Spinal cord (tissue), 10 donors: Measurements from ENCODE around the gene ATAD5. TPM values are rescaled to one million over a fixed set of nuclear protein-coding genes. Genes with fewer than 3 reads are reported as not detected.

Experiments
- DNase-seq, 6 donors: peaks; one replicate each; pipeline versions ENCODE4 v3.0.0 to v3.0.0-alpha.2; 2013 to 2015; ENCODE audit warnings: low spot score in 6 of 6, low read depth in 4 of 6
- H3K27ac ChIP-seq: one replicate; pipeline ENCODE4 v1.5.1; 2013; ENCODE audit warnings: low read depth, low read length, control low read depth
- H3K27me3 ChIP-seq: one replicate; pipeline ENCODE4 v1.6.1; 2013; ENCODE audit warnings: low read length; ENCODE audit not compliant: control insufficient read depth, insufficient read depth
- H3K36me3 ChIP-seq: one replicate; pipeline ENCODE4 v1.6.1; 2013; ENCODE audit warnings: low read length; ENCODE audit not compliant: control insufficient read depth, insufficient read depth
- H3K4me1 ChIP-seq: one replicate; pipeline ENCODE4 v1.6.1; 2013; ENCODE audit warnings: low read length; ENCODE audit not compliant: control insufficient read depth, insufficient read depth
- H3K4me3 ChIP-seq: one replicate; pipeline ENCODE4 v1.5.1; 2013; ENCODE audit warnings: low read depth, low read length, control low read depth
- H3K9me3 ChIP-seq: one replicate; pipeline ENCODE4 v1.6.1; 2013; ENCODE audit warnings: low read length; ENCODE audit not compliant: control insufficient read depth, insufficient read depth
- WGBS: methylation state at CpG from one replicate; pipeline ENCODE4 v1.1.5; 2013; ENCODE audit warnings: missing lambda C conversion rate; ENCODE audit not compliant: insufficient coverage; 5-methylcytosine and 5-hydroxymethylcytosine counted together
- long read RNA-seq, 4 donors: transcript quantifications; one replicate each; lab custom pipeline, GENCODE V29; 2026
- polyA plus RNA-seq, 2 donors: library from polyadenylated mRNA; unstranded; fragments of 120-200 nt; gene quantifications; one replicate each; pipeline ENCODE4 v1.2.1, GENCODE V29; 2013; ENCODE audit not compliant: insufficient read length in 2 of 2
- total RNA-seq, 2 donors: library from RNA; depleted of rRNA in 1 of 2; stranded (reverse); fragments of 120-200 nt in 1 of 2; fragments of >200 nt in 1 of 2; gene quantifications; one replicate each; pipeline versions ENCODE4 v1.2.3 to v1.2.4, GENCODE V29; 2013 to 2014
- donor health status: healthy.

ATAD5 gene
- total RNA-seq = 1 to 10 TPM; 4.1 to 5.4 TPM
- 1 to 10 TPM; 4.0 to 5.3 TPM for polyA plus RNA-seq
- long read RNA-seq, donor 1, partial matches to known transcripts = 0 of 5 reads
- long read RNA-seq, donor 1, other reads (novel, unspliced or antisense) = 5 of 5 reads
- long read RNA-seq, donor 2, partial matches to known transcripts = 6 of 6 reads
- long read RNA-seq, donor 2, other reads (novel, unspliced or antisense) = 0 of 6 reads
- long read RNA-seq, donor 3 = 0 reads
- long read RNA-seq, donor 4 = 0 reads

DNA sequence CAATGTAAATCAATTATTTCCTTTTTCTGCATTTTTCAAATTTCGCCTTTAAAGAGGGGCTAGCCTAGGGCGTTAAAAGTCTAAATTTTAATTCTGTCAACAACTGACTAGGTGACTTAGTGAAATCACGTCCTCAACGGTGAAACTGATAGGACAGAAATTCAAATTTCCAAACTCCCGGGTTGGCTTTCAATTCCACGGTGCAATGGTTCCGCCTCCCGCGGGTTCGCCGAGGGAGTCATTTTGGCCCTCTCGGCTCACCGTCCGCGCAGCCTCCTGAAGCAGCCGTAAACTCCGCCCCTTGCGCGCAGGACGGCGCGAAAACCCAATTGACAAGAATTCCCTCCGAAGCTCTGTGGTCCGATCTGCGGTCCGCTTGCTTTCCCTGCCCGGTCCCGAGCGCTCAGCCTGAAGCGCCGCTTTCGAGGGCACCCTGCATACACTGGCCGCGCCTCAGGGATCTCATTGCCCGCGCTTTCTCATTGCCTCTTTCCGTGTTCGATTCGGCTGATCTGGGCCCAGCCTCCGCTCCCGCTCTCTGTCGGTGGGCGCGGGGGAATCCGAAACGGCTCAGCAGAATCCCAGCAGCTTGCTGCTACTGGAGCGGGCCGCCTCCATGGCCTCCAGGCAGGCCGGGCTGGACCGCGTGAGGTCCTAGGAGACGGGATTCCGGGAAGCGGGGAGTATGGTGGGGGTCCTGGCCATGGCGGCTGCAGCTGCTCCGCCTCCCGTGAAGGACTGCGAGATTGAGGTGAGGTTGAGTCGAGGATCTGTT is at the start of gene ATAD5:
Gene ATAD5, plus strand, starts transcription at position 304 of the 775 bp plus-strand sequence. Its CDS starts 382 bp downstream, at position 686.
- Histone ChIP-seq H3K27ac (peak within 1 kb of the TSS; percentile 57), H3K4me3 (peak within 1 kb of the TSS; percentile 84), H3K36me3 (peaks cover 2% of the 10 kb centered on the region), H3K4me1 (peaks cover 9% of the 10 kb centered on the region), H3K9me3 (no peaks in the 10 kb centered on the region), H3K27me3 (no peaks in the 10 kb centered on the region)
- under 1% methylated on average over 57 of the region's 59 CpGs for WGBS
- DNase-seq = peak; percentile 80 to 98 (median 88)

DNA sequence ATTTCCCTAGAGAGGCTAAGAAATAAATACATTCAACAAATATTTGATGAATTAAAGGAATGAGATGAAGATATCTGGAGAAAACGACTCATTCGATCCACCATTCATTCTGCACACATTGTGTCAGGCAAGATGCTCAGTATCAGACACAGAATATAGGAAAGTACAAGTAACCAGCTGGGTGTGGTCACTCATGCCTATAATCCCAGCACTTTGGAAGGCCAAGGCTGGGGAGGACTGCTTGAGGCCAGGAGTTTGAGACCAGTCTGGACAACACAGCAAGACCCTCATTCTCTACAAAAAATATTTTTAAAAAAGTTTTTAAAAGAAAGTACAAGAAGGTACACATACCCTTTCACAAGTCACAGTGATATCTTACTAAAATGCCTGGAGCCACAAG is 49.6 kb upstream of the ATAD5 start:
- H3K4me3 ChIP-seq = no peak overlapping the region
- WGBS = no CpG with 5 or more reads among the region's 2 CpGs
- H3K27me3 ChIP-seq = no peaks in the 10 kb centered on the region
- no peaks in the 10 kb centered on the region for H3K4me1 ChIP-seq
- no peak for DNase-seq
- no peak overlapping the region for H3K27ac ChIP-seq
- no peaks in the 10 kb centered on the region for H3K9me3 ChIP-seq
- H3K36me3 ChIP-seq = peaks cover 31% of the 10 kb centered on the region

DNA sequence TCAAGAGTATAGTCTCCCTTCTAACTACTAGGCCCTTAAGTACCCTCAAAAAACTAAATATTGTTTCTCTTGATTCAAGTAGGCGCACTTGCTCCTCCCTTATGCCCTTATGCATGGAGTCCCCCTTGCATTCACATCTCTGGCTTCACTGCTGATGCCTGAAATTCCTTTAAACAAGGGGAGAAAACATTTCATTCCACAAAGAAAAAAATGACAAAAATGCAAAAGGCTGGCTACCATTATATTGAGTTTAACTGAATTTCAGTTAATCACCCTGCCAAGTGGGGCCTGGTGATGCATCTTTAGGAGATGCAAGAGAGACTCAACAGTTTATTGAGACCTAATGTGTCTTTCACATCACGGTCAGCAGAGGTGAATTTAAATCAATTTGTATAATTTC is 42.8 kb upstream of the ATAD5 start:
- H3K4me3 ChIP-seq = no peak overlapping the region
- peaks cover 51% of the 10 kb centered on the region for H3K36me3 ChIP-seq
- H3K27me3 ChIP-seq = no peaks in the 10 kb centered on the region
- 100% methylated on average over 1 of the region's 2 CpGs for WGBS
- H3K4me1 ChIP-seq = no peaks in the 10 kb centered on the region
- DNase-seq = no peak
- H3K9me3 ChIP-seq = no peaks in the 10 kb centered on the region
- no peak overlapping the region for H3K27ac ChIP-seq

DNA sequence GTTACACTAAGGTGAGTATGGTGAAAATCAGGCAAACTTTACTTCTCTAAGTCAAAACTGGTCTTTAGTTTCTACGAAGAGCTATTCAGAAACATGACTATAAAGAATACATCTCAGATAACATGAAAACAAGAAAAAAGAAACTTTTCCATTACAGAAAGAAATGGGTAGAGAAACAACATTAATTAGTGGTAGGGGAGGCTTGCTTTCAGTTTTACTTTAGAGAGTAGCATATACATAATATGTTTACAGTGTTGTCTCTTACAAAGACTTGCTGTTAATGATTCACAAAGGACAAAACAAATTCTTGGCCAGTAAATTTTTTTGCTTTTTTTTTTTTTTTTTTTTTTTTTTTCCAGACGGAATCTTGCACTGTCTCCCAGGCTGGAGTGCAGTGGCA is 41.5 kb upstream of the ATAD5 start:
- Histone ChIP-seq H3K36me3 (peaks cover 47% of the 10 kb centered on the region), H3K4me1 (no peaks in the 10 kb centered on the region), H3K4me3 (no peak overlapping the region), H3K27ac (no peak overlapping the region), H3K9me3 (no peaks in the 10 kb centered on the region), H3K27me3 (no peaks in the 10 kb centered on the region)
- DNase-seq = no peak
- WGBS = no CpG with 5 or more reads among the region's 2 CpGs

- WGBS = 87% methylated on average over 3 of the region's 9 CpGs
- H3K27ac ChIP-seq = no peak overlapping the region
- H3K9me3 ChIP-seq = no peaks in the 10 kb centered on the region
- peaks cover 37% of the 10 kb centered on the region for H3K36me3 ChIP-seq
- no peaks in the 10 kb centered on the region for H3K27me3 ChIP-seq
- DNase-seq = no peak
- no peak overlapping the region for H3K4me3 ChIP-seq
- H3K4me1 ChIP-seq = no peaks in the 10 kb centered on the region
Measured at GRCh38 chr17:30793282-30793977, 38.3 kb upstream of the ATAD5 start.

GRCh38 chr17:30794372-30794771 is 37.4 kb upstream of the ATAD5 start:
- Histone ChIP-seq H3K4me3 (no peak overlapping the region), H3K4me1 (no peaks in the 10 kb centered on the region), H3K27me3 (no peaks in the 10 kb centered on the region), H3K36me3 (peaks cover 38% of the 10 kb centered on the region), H3K9me3 (no peaks in the 10 kb centered on the region), H3K27ac (no peak overlapping the region)
- 100% methylated on average over 1 of the region's 5 CpGs for WGBS
- DNase-seq = no peak

GRCh38 chr17:30796016-30796415 is 35.8 kb upstream of the ATAD5 start:
- peaks cover 34% of the 10 kb centered on the region for H3K36me3 ChIP-seq
- DNase-seq = no peak
- H3K4me3 ChIP-seq = no peak overlapping the region
- H3K27me3 ChIP-seq = no peaks in the 10 kb centered on the region
- no peak overlapping the region for H3K27ac ChIP-seq
- H3K9me3 ChIP-seq = no peaks in the 10 kb centered on the region
- WGBS = no CpG with 5 or more reads among the region's 4 CpGs
- no peaks in the 10 kb centered on the region for H3K4me1 ChIP-seq

GRCh38 chr17:30801671-30802070 is 30.1 kb upstream of the ATAD5 start:
- H3K27ac ChIP-seq = no peak overlapping the region
- H3K9me3 ChIP-seq = no peaks in the 10 kb centered on the region
- 100% methylated on average over 1 of the region's 1 CpG for WGBS
- no peaks in the 10 kb centered on the region for H3K4me1 ChIP-seq
- DNase-seq = no peak
- no peak overlapping the region for H3K4me3 ChIP-seq
- no peaks in the 10 kb centered on the region for H3K27me3 ChIP-seq
- H3K36me3 ChIP-seq = peaks cover 28% of the 10 kb centered on the region

GRCh38 chr17:30805944-30806456 is 25.8 kb upstream of the ATAD5 start:
- no peak for DNase-seq
- Histone ChIP-seq H3K9me3 (no peaks in the 10 kb centered on the region), H3K27ac (no peak overlapping the region), H3K36me3 (peaks cover 20% of the 10 kb centered on the region), H3K27me3 (no peaks in the 10 kb centered on the region), H3K4me1 (no peaks in the 10 kb centered on the region), H3K4me3 (no peak overlapping the region)
- WGBS = no CpG with 5 or more reads among the region's 2 CpGs
